HG03196 (cell line): Measurements from ENCODE around the gene NOP9.

ENCODE experiments used
- ATAC-seq: cut with Tn5 transposase; IDR thresholded peaks from one replicate; pipeline ENCODE4 v1.9.1; 2021; ENCODE audit not compliant: unreplicated experiment

Gene NOP9

GRCh38 chr14:24263848-24264247, 35.8 kb upstream of the NOP9 start:
- ATAC-seq: no peak

- ATAC-seq: no peak
Observed at GRCh38 chr14:24264298-24264697, 35.4 kb upstream of the NOP9 start.

- ATAC-seq: no peak
Observed at GRCh38 chr14:24266344-24267244, 33.1 kb upstream of the NOP9 start.

- no peak for ATAC-seq
Observed at GRCh38 chr14:24267516-24267915, 32.1 kb upstream of the NOP9 start.

- ATAC-seq: no peak
Observed at GRCh38 chr14:24268225-24268624, 31.4 kb upstream of the NOP9 start.

GRCh38 chr14:24269368-24269767, 30.3 kb upstream of the NOP9 start:
- no peak for ATAC-seq

GRCh38 chr14:24269910-24270536, 29.6 kb upstream of the NOP9 start:
- no peak for ATAC-seq

- no peak for ATAC-seq
Observed at GRCh38 chr14:24270537-24271133, 29.0 kb upstream of the NOP9 start.

GRCh38 chr14:24271134-24271833, 28.4 kb upstream of the NOP9 start, which contains the start of gene RABGGTA:
TSS of gene RABGGTA (minus strand) at chr14:24271597. CDS start at chr14:24271115, 482 bp downstream.
- peak; percentile 78 for ATAC-seq

GRCh38 chr14:24271834-24272263, 27.8 kb upstream of the NOP9 start:
- ATAC-seq: no peak

- ATAC-seq: no peak
Observed at GRCh38 chr14:24272467-24272866, 27.2 kb upstream of the NOP9 start.

- ATAC-seq: no peak
Observed at GRCh38 chr14:24273422-24273998, 26.1 kb upstream of the NOP9 start.

GRCh38 chr14:24274101-24274543, 25.5 kb upstream of the NOP9 start:
- peak; percentile 39 for ATAC-seq

- no peak for ATAC-seq
Observed at GRCh38 chr14:24277071-24277470, 22.6 kb upstream of the NOP9 start.

GRCh38 chr14:24277606-24278321, 21.9 kb upstream of the NOP9 start:
- no peak for ATAC-seq

GRCh38 chr14:24278424-24278823, 21.2 kb upstream of the NOP9 start:
- no peak for ATAC-seq

GRCh38 chr14:24279301-24280186, 20.1 kb upstream of the NOP9 start:
- ATAC-seq: peak; percentile 56

- no peak for ATAC-seq
Observed at GRCh38 chr14:24280797-24281460, 18.7 kb upstream of the NOP9 start.

GRCh38 chr14:24281636-24282035, 18.0 kb upstream of the NOP9 start:
- ATAC-seq: no peak
